ENCODE data around the gene CNMD.

DNA sequence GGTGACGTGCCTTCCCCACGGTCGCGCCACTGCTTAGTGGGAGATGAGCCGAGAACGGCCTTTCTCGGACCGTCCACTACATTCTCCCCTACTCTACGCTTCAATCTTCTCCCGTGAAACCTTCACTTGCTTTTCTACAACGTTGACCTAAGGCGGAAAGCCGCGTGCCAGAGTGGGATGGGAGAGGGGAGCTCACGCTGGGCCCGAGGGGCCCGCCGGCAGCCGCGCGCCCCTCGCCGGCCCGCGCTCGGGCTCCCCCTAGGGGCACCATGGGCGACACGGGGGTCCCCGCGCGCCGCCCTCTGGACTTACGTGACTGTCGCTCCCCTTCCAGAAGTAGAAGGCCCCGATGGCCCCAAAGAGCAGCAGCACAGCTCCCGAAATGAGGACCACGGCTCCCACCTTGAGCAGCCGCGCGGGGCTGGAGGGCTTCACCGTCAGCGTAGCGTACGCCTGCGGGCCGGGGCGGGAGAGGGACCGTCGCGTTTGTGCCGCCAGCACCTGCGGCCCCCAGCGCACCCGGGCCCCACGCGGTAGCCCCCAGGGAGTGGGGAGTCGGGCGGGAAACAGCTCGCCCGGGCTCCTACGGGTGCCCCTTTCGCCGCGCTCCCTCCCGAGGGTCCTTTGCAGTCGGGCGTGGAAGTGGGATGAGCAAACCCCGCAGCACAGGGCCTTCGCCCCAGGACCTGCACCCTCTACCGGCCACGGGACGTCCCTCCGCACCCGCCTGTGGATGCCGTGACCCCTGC lies 727 bp downstream of the CNMD start:
- TF ChIP-seq, protein P1, sequence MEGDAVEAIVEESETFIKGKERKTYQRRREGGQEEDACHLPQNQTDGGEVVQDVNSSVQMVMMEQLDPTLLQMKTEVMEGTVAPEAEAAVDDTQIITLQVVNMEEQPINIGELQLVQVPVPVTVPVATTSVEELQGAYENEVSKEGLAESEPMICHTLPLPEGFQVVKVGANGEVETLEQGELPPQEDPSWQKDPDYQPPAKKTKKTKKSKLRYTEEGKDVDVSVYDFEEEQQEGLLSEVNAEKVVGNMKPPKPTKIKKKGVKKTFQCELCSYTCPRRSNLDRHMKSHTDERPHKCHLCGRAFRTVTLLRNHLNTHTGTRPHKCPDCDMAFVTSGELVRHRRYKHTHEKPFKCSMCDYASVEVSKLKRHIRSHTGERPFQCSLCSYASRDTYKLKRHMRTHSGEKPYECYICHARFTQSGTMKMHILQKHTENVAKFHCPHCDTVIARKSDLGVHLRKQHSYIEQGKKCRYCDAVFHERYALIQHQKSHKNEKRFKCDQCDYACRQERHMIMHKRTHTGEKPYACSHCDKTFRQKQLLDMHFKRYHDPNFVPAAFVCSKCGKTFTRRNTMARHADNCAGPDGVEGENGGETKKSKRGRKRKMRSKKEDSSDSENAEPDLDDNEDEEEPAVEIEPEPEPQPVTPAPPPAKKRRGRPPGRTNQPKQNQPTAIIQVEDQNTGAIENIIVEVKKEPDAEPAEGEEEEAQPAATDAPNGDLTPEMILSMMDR (IDR thresholded peaks at IDR 0.05) = peak in 1 of 6 experiments; percentile 5
- no peak for TF ChIP-seq POLR2A (IDR thresholded peaks at IDR 0.05)
